NCI-H748 treated with DMSO at 0.1 percent for 48 hours (cell line): ENCODE measurements around the gene SHB.

Experiments used
- DNase-seq: peaks from one replicate; lab custom pipeline; 2025; lab: John Stamatoyannopoulos, UW

Gene SHB, protein sequence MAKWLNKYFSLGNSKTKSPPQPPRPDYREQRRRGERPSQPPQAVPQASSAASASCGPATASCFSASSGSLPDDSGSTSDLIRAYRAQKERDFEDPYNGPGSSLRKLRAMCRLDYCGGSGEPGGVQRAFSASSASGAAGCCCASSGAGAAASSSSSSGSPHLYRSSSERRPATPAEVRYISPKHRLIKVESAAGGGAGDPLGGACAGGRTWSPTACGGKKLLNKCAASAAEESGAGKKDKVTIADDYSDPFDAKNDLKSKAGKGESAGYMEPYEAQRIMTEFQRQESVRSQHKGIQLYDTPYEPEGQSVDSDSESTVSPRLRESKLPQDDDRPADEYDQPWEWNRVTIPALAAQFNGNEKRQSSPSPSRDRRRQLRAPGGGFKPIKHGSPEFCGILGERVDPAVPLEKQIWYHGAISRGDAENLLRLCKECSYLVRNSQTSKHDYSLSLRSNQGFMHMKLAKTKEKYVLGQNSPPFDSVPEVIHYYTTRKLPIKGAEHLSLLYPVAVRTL

DNA sequence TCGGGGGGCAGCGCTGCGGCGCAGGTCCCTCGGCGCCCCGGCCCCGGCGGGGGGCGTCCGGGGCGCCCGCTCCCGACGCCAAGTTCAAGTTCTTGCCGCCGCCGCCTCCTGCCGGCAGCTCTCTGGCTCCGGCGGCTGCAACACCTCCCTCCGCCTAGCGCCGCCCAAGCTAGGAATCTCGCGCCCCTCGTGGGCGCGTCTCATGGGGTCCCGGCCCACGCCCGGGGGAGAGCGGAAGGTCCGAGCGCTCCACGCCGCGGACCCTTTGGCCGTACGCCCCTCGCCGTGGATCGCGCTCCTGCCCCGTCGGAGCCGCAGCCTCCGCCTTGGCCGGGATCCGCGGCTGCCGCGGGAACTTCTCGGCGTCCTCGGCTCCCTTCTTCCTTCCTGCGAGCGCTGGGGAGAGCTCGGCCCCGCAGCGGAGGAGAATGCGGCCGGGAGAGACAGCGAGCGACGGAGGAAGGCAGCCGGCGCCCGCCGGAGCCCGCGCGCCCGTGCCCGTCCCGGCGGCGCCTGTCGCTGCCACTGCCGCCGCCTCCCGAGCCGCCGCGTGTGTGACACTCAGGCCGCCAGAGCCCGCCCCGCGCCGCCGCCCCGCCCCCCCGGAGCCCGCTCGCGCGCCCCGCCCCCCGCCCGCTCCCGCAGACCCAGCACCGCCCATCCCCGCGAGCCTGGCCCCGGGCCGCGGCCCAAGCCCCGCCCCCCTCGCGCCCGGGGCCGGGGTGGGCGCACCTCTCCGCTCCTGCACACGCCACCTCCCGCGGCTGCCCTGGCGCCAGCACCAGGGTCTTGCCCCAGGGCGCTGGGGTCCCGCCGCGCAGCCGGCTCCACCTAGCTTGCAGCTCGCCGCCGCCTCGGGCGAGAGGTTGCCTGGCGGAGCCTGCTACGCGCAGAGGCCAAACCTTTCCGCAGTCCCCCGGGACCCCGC, at the start of gene SHB:
TSS of gene SHB (minus strand) at position 527 of the 928 bp plus-strand sequence. CDS start 582 bp downstream, outside the sequence.
- peak; percentile 35 for DNase-seq

DNA sequence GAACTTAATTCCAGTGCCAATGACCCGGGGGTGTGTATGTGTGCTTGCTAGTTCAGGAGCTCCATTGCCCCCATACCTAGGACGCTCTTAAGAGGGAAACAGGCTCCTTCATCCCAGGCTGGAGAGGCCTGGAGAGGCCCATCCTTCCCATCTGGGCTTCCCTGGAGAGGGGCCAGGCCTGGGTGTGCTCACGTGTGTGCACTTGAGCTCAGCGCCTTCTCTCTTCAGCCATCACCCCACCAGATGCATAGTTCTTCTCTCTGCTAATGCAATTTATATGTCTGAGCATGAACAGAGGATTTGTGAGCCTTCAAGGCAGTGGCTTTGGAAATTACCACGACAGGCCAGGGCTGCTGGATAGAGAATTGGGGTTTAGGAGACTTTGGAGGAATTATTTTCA, 48.6 kb upstream of the SHB start:
- no peak for DNase-seq

DNA sequence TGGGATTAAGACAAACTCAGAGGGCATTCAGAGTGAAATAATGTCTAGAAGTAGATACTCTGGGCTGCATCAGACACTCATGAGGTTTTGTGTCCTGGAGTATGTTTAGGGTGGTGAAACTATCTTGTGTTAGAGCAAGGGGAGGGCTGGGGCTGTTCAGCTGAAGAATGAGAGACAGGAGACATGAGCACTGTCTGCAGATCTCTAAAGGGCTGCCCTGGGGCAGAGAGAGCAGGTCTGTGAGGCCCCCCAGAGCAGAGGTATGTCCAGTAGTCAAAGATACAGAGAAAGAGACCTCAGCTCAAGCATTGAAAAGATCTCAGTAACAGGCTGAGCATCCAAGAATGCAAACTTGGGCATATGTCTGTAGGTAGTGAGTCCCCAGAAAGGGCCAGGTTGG, 45.9 kb upstream of the SHB start:
- no peak for DNase-seq

GRCh38 chr9:38112456-38112855, 43.4 kb upstream of the SHB start:
- DNase-seq: no peak

GRCh38 chr9:38112049-38112448, 43.0 kb upstream of the SHB start:
- no peak for DNase-seq

DNA sequence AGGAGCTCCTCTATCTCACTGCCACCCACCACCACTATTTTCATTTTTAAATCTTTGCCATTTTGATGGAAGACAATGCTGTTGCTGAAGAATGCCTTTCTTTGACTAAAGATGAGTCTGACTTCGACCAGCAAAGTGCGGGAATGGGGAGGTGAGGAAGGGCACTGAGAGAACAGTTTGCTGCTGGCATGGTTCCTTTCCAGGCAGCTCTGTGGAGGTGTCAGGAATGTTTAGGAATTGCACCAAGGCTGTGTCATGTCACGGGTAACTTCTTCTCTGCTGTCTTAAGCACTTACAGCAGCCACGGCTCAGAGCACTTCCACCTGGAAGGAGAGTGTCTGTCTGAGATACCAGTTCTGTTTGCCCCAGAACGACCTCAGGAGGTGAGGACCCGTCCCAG, 41.4 kb upstream of the SHB start:
- DNase-seq: no peak

- no peak for DNase-seq
Measured at GRCh38 chr9:38109601-38110000, 40.6 kb upstream of the SHB start.

GRCh38 chr9:38108326-38108725, 39.3 kb upstream of the SHB start:
- no peak for DNase-seq

- no peak for DNase-seq
Measured at GRCh38 chr9:38107811-38108304, 38.8 kb upstream of the SHB start.

GRCh38 chr9:38107405-38107804, 38.4 kb upstream of the SHB start:
- DNase-seq: no peak

- no peak for DNase-seq
Measured at GRCh38 chr9:38106488-38106887, 37.5 kb upstream of the SHB start.

GRCh38 chr9:38103340-38103739, 34.3 kb upstream of the SHB start:
- no peak for DNase-seq

DNA sequence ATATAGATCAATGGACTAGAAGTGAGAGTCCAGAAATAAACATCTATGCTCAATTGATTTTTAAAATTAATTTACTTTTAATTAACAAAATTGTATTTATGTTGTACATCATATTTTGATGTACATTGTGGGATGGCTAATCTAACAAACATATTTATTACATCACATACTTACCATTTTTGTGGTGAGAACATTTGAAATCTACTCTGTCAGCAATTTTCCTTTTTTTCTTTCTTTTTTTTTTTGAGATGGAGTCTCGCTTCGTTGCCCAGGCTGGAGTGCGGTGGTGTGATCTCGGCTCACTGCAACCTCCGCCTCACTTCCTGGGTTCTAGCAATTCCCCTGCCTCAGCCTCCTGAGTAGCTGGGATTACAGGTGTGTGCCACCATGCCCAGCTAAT, 32.4 kb upstream of the SHB start:
- no peak for DNase-seq

DNA sequence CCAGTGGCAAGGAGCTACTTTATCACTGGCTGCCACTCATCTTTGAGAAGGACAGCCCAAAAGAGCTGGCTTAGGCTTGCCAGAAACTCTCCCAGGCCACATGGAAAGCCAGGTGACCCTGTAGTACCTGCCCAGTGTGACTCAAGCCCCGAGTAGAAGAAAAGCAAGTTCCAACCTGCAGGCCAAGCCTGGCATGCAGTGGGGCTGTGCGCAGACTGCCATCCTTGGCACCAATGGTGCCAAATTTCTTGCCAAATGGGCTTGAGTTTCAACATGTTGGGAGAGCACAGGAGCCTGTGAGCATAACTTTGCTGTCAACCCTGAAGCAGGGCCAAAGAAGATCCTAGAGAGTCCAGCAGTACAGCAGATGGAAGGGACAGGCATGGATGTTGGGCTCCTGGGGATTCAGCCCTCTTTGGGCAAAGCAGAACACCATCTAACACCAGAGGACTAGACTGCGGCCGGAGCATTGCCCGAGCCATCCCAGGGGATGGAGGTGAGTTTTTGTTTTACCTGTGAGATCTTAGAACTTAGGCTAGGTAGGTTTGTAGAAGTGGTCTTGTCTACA, 27.3 kb upstream of the SHB start:
- DNase-seq: no peak

- DNase-seq: no peak
Measured at GRCh38 chr9:38094165-38094564, 25.1 kb upstream of the SHB start.

DNA sequence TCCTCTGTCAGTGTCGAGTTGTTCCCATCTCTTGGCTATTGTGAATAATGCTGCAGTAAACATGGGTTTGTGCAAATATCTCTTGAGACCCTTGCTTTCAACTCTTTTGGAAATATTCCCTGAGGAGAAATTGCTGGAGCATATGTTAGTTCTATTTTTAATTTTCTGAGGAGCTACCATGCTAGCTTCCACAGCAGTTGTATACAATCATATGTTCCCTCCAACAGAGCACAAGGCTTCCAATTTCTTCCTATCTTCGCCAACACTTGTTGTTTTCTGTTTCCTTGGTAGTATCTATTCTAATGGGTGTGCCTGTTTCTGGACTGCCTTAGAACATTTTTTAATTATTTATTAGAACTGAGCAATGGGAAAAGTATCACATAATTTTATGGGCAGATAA, 23.6 kb upstream of the SHB start:
- DNase-seq: no peak

DNA sequence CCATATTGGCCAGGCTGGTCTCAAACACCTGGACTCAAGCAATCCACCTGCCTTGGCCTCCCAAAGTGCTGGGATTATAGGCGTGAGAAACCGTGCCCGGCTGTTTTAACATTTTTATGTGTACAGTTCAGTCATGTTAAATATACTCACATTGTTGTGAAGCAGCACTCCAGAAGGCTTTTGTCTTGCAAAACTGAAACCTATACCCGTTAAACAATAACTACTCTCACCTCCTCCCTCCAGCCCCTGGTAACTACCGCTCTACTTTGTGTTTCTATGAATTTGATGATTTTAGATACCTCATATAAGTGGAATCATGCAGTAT, 23.1 kb upstream of the SHB start:
- no peak for DNase-seq

GRCh38 chr9:38091310-38092199, 22.5 kb upstream of the SHB start:
- no peak for DNase-seq

- DNase-seq: no peak
Measured at GRCh38 chr9:38090170-38090569, 21.1 kb upstream of the SHB start.

- no peak for DNase-seq
Measured at GRCh38 chr9:38089387-38090165, 20.5 kb upstream of the SHB start.
